Liver (tissue), 9 donors: Measurements from ENCODE around the gene CEP83. TPM values are rescaled to one million over a fixed set of nuclear protein-coding genes. Genes with fewer than 3 reads are reported as not detected.

Source experiments
- DNase-seq: peaks from one replicate; pipeline ENCODE4 v3.0.0-alpha.2; 2017; ENCODE audit warnings: low spot score
- H3K27ac ChIP-seq, 2 donors: one replicate each; pipeline ENCODE4 v1.7.0; 2013; ENCODE audit warnings: inconsistent platforms in 2 of 2, low read length in 2 of 2, control low read depth in 1 of 2, low read depth in 1 of 2, mild to moderate bottlenecking in 1 of 2
- H3K27me3 ChIP-seq, 4 donors: one replicate each; pipeline versions ENCODE4 v1.6.1 to v1.7.0; 2013; ENCODE audit warnings: low read length in 3 of 4, inconsistent platforms in 1 of 4, mild to moderate bottlenecking in 1 of 4, moderate library complexity in 1 of 4; ENCODE audit not compliant: control insufficient read depth in 4 of 4, insufficient read depth in 4 of 4
- H3K36me3 ChIP-seq, 4 donors: one replicate each; pipeline versions ENCODE4 v1.6.1 to v1.7.0; 2013; ENCODE audit warnings: low read length in 3 of 4, mild to moderate bottlenecking in 3 of 4, low read depth in 1 of 4, moderate library complexity in 1 of 4; ENCODE audit not compliant: control insufficient read depth in 4 of 4, insufficient read depth in 3 of 4
- H3K4me1 ChIP-seq, 4 donors: one replicate each; pipeline versions ENCODE4 v1.6.1 to v1.7.0; 2013; ENCODE audit warnings: low read length in 3 of 4, mild to moderate bottlenecking in 3 of 4, moderate library complexity in 1 of 4; ENCODE audit not compliant: control insufficient read depth in 4 of 4, insufficient read depth in 4 of 4
- H3K4me3 ChIP-seq, 3 donors: one replicate each; pipeline versions ENCODE4 v1.6.1 to v1.7.0; 2013; ENCODE audit warnings: low read length in 3 of 3, control low read depth in 1 of 3, low read depth in 1 of 3, mild to moderate bottlenecking in 1 of 3
- H3K9ac ChIP-seq, 2 donors: one replicate each; pipeline ENCODE4 v1.7.0; 2013; ENCODE audit warnings: low read length in 2 of 2, mild to moderate bottlenecking in 2 of 2, moderate library complexity in 2 of 2, control low read depth in 1 of 2, low read depth in 1 of 2
- H3K9me3 ChIP-seq, 4 donors: one replicate each; pipeline versions ENCODE4 v1.6.1 to v1.7.0; 2013; ENCODE audit warnings: low read length in 3 of 4; ENCODE audit not compliant: control insufficient read depth in 4 of 4
- ATF3 ChIP-seq: IDR thresholded peaks from 2 replicates; pipeline ENCODE4 v1.6.1; 2016; ENCODE audit warnings: antibody characterized with exemption
- CTCF ChIP-seq: fragments of 150-350 bp; IDR thresholded peaks from 2 replicates; pipeline ENCODE4 v1.5.1; 2017; ENCODE audit warnings: improper control_type of control experiment, low read depth, low read length; ENCODE audit not compliant: missing input control
- EGR1 ChIP-seq, 2 donors: IDR thresholded peaks; 2 replicates each; pipeline ENCODE4 v1.6.1; 2016 to 2018; ENCODE audit warnings: antibody characterized with exemption in 2 of 2, low read depth in 2 of 2
- FOXA1 ChIP-seq: IDR thresholded peaks from 2 replicates; pipeline ENCODE4 v1.6.1; 2016; ENCODE audit warnings: antibody characterized with exemption
- FOXA2 ChIP-seq: IDR thresholded peaks from 2 replicates; pipeline ENCODE4 v1.6.1; 2016; ENCODE audit warnings: antibody characterized with exemption
- GABPA ChIP-seq, 2 donors: IDR thresholded peaks in 1 of 2; conservative IDR thresholded peaks in 1 of 2; 2 replicates each; pipeline ENCODE4 v1.6.1; 2016; ENCODE audit warnings: antibody characterized with exemption in 2 of 2, mild to moderate bottlenecking in 1 of 2, moderate library complexity in 1 of 2
- HNF4A ChIP-seq, 2 donors: conservative IDR thresholded peaks; 2 replicates each; pipeline ENCODE4 v1.6.1; 2016; ENCODE audit warnings: antibody characterized with exemption in 2 of 2, mild to moderate bottlenecking in 2 of 2
- HNF4G ChIP-seq: IDR thresholded peaks from 2 replicates; pipeline ENCODE4 v1.6.1; 2016; ENCODE audit warnings: antibody characterized with exemption
- JUND ChIP-seq, 2 donors: IDR thresholded peaks; 2 replicates each; pipeline ENCODE4 v1.6.1; 2016; ENCODE audit warnings: antibody characterized with exemption in 2 of 2
- NR2F2 ChIP-seq: IDR thresholded peaks from 2 replicates; pipeline ENCODE4 v1.6.1; 2016; ENCODE audit warnings: antibody characterized with exemption
- RAD21 ChIP-seq, 2 donors: IDR thresholded peaks; 2 replicates each; pipeline ENCODE4 v1.6.1; 2016; ENCODE audit warnings: antibody characterized with exemption in 2 of 2, mild to moderate bottlenecking in 2 of 2
- REST ChIP-seq: IDR thresholded peaks from 2 replicates; pipeline ENCODE4 v1.6.1; 2016; ENCODE audit warnings: antibody characterized with exemption, mild to moderate bottlenecking
- RXRA ChIP-seq, 2 donors: IDR thresholded peaks; 2 replicates each; pipeline ENCODE4 v1.6.1; 2017 to 2018; ENCODE audit warnings: antibody characterized with exemption in 2 of 2, mild to moderate bottlenecking in 1 of 2
- SP1 ChIP-seq: IDR thresholded peaks from 2 replicates; pipeline ENCODE4 v1.6.1; 2018; ENCODE audit warnings: antibody characterized with exemption, mild to moderate bottlenecking
- TAF1 ChIP-seq: conservative IDR thresholded peaks from 2 replicates; pipeline ENCODE4 v1.6.1; 2016; ENCODE audit warnings: antibody characterized with exemption, mild to moderate bottlenecking
- YY1 ChIP-seq: IDR thresholded peaks from 2 replicates; pipeline ENCODE4 v1.6.1; 2016; ENCODE audit warnings: antibody characterized with exemption, mild to moderate bottlenecking
- WGBS: extraction: QIAGEN DNeasy Blood & Tissue Kit; methylation state at CpG from one replicate; pipeline ENCODE4 v1.1.7; 2013; 5-methylcytosine and 5-hydroxymethylcytosine counted together
- polyA plus RNA-seq, 2 donors: library from polyadenylated mRNA; stranded (reverse) in 1 of 2; unstranded in 1 of 2; fragments of 200-250 nt in 1 of 2; fragments of >200 nt in 1 of 2; fragmentation: Nextera tagmentation in 1 of 2; extraction: Ambion mirVana in 1 of 2; gene quantifications; one replicate each; pipeline versions ENCODE4 v1.2.1 to v1.2.3, GENCODE V29; 2013 to 2015
- total RNA-seq, 2 donors: library from RNA; depleted of rRNA; stranded (reverse); fragments of >200 nt; gene quantifications; one replicate each; pipeline ENCODE4 v1.2.3, GENCODE V29; 2014
- TF ChIP-seq, protein P1 (sequence below): IDR thresholded peaks from 2 replicates; pipeline ENCODE4 v1.6.1; 2016; ENCODE audit warnings: antibody characterized with exemption
- TF ChIP-seq, protein P2 (sequence below): IDR thresholded peaks from 2 replicates; pipeline ENCODE4 v1.6.1; 2016; ENCODE audit warnings: antibody characterized with exemption
- donor health status: healthy.
- donor health status: healthy.
- donor health status: healthy.
- donor health status: healthy.
- donor health status: healthy.

The CEP83 gene
- total and polyA plus RNA-seq, 4 donors: 1.9 to 8.4 (median 5.2) TPM

GRCh38 chr12:94498698-94499097, 39.0 kb upstream of the CEP83 start:
- WGBS: 81% methylated on average over 3 of the region's 3 CpGs
- TF ChIP-seq GABPA (IDR thresholded peaks at IDR 0.05 in 1 of 2, conservative IDR thresholded peaks at IDR 0.05 in 1 of 2) (no peak), CTCF (no peak), NR2F2 (no peak), ATF3 (no peak), JUND (IDR thresholded peaks at IDR 0.05) (no peak), FOXA1 (no peak), YY1 (no peak), SP1 (no peak), EGR1 (IDR thresholded peaks at IDR 0.05; ENCODE audit: low read depth in 2 of 2) (no peak), REST (no peak), HNF4A (conservative IDR thresholded peaks at IDR 0.05) (no peak), TAF1 (no peak), FOXA2 (no peak)
- TF ChIP-seq, protein P1, sequence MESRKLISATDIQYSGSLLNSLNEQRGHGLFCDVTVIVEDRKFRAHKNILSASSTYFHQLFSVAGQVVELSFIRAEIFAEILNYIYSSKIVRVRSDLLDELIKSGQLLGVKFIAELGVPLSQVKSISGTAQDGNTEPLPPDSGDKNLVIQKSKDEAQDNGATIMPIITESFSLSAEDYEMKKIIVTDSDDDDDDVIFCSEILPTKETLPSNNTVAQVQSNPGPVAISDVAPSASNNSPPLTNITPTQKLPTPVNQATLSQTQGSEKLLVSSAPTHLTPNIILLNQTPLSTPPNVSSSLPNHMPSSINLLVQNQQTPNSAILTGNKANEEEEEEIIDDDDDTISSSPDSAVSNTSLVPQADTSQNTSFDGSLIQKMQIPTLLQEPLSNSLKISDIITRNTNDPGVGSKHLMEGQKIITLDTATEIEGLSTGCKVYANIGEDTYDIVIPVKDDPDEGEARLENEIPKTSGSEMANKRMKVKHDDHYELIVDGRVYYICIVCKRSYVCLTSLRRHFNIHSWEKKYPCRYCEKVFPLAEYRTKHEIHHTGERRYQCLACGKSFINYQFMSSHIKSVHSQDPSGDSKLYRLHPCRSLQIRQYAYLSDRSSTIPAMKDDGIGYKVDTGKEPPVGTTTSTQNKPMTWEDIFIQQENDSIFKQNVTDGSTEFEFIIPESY: no peak
- TF ChIP-seq, protein P2, sequence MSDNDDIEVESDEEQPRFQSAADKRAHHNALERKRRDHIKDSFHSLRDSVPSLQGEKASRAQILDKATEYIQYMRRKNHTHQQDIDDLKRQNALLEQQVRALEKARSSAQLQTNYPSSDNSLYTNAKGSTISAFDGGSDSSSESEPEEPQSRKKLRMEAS: no peak
- no peaks in the 10 kb centered on the region for H3K9me3 ChIP-seq
- H3K9ac ChIP-seq: no peak overlapping the region
- no peak for DNase-seq
- H3K4me1 ChIP-seq: peaks cover 0 to 9% (median 0%) of the 10 kb centered on the region in 4 donors
- H3K27me3 ChIP-seq: no peaks in the 10 kb centered on the region
- no peak overlapping the region for H3K4me3 ChIP-seq
- H3K27ac ChIP-seq: no peak overlapping the region
- H3K36me3 ChIP-seq: no peaks in the 10 kb centered on the region

- peaks cover 0 to 9% (median 0%) of the 10 kb centered on the region in 4 donors for H3K4me1 ChIP-seq
- no peaks in the 10 kb centered on the region for H3K36me3 ChIP-seq
- no peak for DNase-seq
- H3K9me3 ChIP-seq: no peaks in the 10 kb centered on the region
- H3K27ac ChIP-seq: no peak overlapping the region
- WGBS: 94% methylated on average over 8 of the region's 8 CpGs
- H3K4me3 ChIP-seq: no peak overlapping the region
- H3K9ac ChIP-seq: no peak overlapping the region
- H3K27me3 ChIP-seq: no peaks in the 10 kb centered on the region
- TF ChIP-seq HNF4G (no peak), CTCF (no peak), REST (no peak), FOXA2 (no peak), EGR1 (IDR thresholded peaks at IDR 0.05; ENCODE audit: low read depth in 2 of 2) (no peak), TAF1 (no peak), JUND (IDR thresholded peaks at IDR 0.05) (no peak), HNF4A (conservative IDR thresholded peaks at IDR 0.05) (no peak), RXRA (IDR thresholded peaks at IDR 0.05) (no peak), GABPA (IDR thresholded peaks at IDR 0.05 in 1 of 2, conservative IDR thresholded peaks at IDR 0.05 in 1 of 2) (no peak), RAD21 (IDR thresholded peaks at IDR 0.05) (no peak), YY1 (no peak)
- TF ChIP-seq, protein P2: no peak
These were observed 38.4 kb upstream of the CEP83 start for GRCh38 chr12:94498073-94498472.
